Esophagus (tissue), 2 donors: ENCODE measurements around the gene UTP14C. TPM values are rescaled to one million over a fixed set of nuclear protein-coding genes. Genes with fewer than 3 reads are reported as not detected.
"Not testable (repeated sequence)": the region's sequence is repeated elsewhere in the genome, so short reads cannot be mapped to it uniquely, and the experiment has no call there.

Source experiments
- H3K27ac ChIP-seq, 2 donors: one replicate each; pipeline ENCODE4 v1.5.1; 2013; ENCODE audit warnings: low read depth in 2 of 2, mild to moderate bottlenecking in 2 of 2, inconsistent platforms in 1 of 2, low read length in 1 of 2, moderate library complexity in 1 of 2
- H3K27me3 ChIP-seq, 2 donors: one replicate each; pipeline ENCODE4 v1.6.1; 2013; ENCODE audit warnings: low read length in 2 of 2, control low read depth in 1 of 2, mild to moderate bottlenecking in 1 of 2; ENCODE audit not compliant: insufficient read depth in 2 of 2, control insufficient read depth in 1 of 2
- H3K36me3 ChIP-seq, 2 donors: one replicate each; pipeline ENCODE4 v1.6.1; 2013; ENCODE audit warnings: low read length in 1 of 2; ENCODE audit not compliant: control insufficient read depth in 2 of 2, insufficient read depth in 2 of 2
- H3K4me1 ChIP-seq, 2 donors: one replicate each; pipeline ENCODE4 v1.6.1; 2013; ENCODE audit warnings: low read length in 1 of 2; ENCODE audit not compliant: control insufficient read depth in 2 of 2, insufficient read depth in 2 of 2
- H3K4me3 ChIP-seq, 2 donors: one replicate each; pipeline ENCODE4 v1.5.1; 2013; ENCODE audit warnings: low read length in 2 of 2, mild to moderate bottlenecking in 2 of 2, low read depth in 1 of 2, moderate library complexity in 1 of 2
- H3K9me3 ChIP-seq, 2 donors: one replicate each; pipeline ENCODE4 v1.6.1; 2013; ENCODE audit warnings: mild to moderate bottlenecking in 2 of 2, low read depth in 1 of 2, low read length in 1 of 2, moderate library complexity in 1 of 2; ENCODE audit not compliant: control insufficient read depth in 2 of 2, insufficient read depth in 1 of 2
- WGBS, 2 donors: extraction: QIAGEN DNeasy Blood & Tissue Kit; methylation state at CpG; one replicate each; pipeline ENCODE4 v1.1.7; 2013; 5-methylcytosine and 5-hydroxymethylcytosine counted together
- polyA plus RNA-seq, 2 donors: library from polyadenylated mRNA; stranded (reverse); fragments of 200-250 nt; gene quantifications; one replicate each; pipeline ENCODE4 v1.2.3, GENCODE V29; 2013
- donor health status: healthy with polysubstance abuse.
- donor health status: Bipolar disorder and iron deficiency.

The UTP14C gene
- polyA plus RNA-seq, 2 donors: 1.7 to 3.1 TPM

GRCh38 chr13:52012512-52012836 lies 12.0 kb upstream of the UTP14C start:
- no peaks in the 10 kb centered on the region for H3K4me1 ChIP-seq
- H3K27ac ChIP-seq: peak overlapping the region in 1 of 2 donors; percentile 74
- peak overlapping the region; percentile 73 to 82 for H3K4me3 ChIP-seq
- WGBS, 2 donors: 0 to 1% methylated on average over 8 of the region's 8 CpGs
- H3K27me3 ChIP-seq: no peaks in the 10 kb centered on the region
- H3K36me3 ChIP-seq: no peaks in the 10 kb centered on the region
- H3K9me3 ChIP-seq: no peaks in the 10 kb centered on the region

GRCh38 chr13:52016296-52016695 lies 8.2 kb upstream of the UTP14C start:
- H3K4me3 ChIP-seq: no peak overlapping the region
- H3K36me3 ChIP-seq: no peaks in the 10 kb centered on the region
- 93 to 96% methylated on average over 3 of the region's 3 CpGs for WGBS, 2 donors
- H3K27ac ChIP-seq: no peak overlapping the region
- no peaks in the 10 kb centered on the region for H3K9me3 ChIP-seq
- H3K27me3 ChIP-seq: no peaks in the 10 kb centered on the region
- H3K4me1 ChIP-seq: no peaks in the 10 kb centered on the region

- Histone ChIP-seq H3K27me3 (no peaks in the 10 kb centered on the region), H3K9me3 (no peaks in the 10 kb centered on the region), H3K27ac (no peak overlapping the region), H3K4me3 (no peak overlapping the region), H3K36me3 (peaks cover 0 to 2% of the 10 kb centered on the region in 2 donors), H3K4me1 (no peaks in the 10 kb centered on the region)
- WGBS, 2 donors: 93 to 94% methylated on average over 3 of the region's 3 CpGs
Observed at GRCh38 chr13:52020191-52020590, 4.3 kb upstream of the UTP14C start.

- H3K4me1 ChIP-seq: peaks cover 0 to 2% of the 10 kb centered on the region in 2 donors
- H3K36me3 ChIP-seq: peaks cover 7% of the 10 kb centered on the region in 2 donors
- 97 to 100% methylated on average over 2 of the region's 2 CpGs for WGBS, 2 donors
- H3K4me3 ChIP-seq: no peak overlapping the region
- H3K27ac ChIP-seq: no peak overlapping the region
- H3K9me3 ChIP-seq: peaks cover 0 to 4% of the 10 kb centered on the region in 2 donors
- H3K27me3 ChIP-seq: no peaks in the 10 kb centered on the region
Observed at GRCh38 chr13:52022356-52022755, 2.1 kb upstream of the UTP14C start.

- H3K4me3 ChIP-seq: no peak overlapping the region
- no peak overlapping the region for H3K27ac ChIP-seq
- peaks cover 0 to 4% of the 10 kb centered on the region in 2 donors for H3K9me3 ChIP-seq
- H3K27me3 ChIP-seq: no peaks in the 10 kb centered on the region
- 96 to 97% methylated on average over 8 of the region's 8 CpGs for WGBS, 2 donors
- peaks cover 0 to 2% of the 10 kb centered on the region in 2 donors for H3K4me1 ChIP-seq
- H3K36me3 ChIP-seq: peaks cover 7% of the 10 kb centered on the region in 2 donors
Observed at GRCh38 chr13:52025475-52026245, 1.2 kb downstream of the UTP14C start.

GRCh38 chr13:52026246-52026626 lies 1.7 kb downstream of the UTP14C start:
- Histone ChIP-seq H3K4me3 (no peak overlapping the region), H3K9me3 (peaks cover 0 to 4% of the 10 kb centered on the region in 2 donors), H3K27ac (no peak overlapping the region), H3K27me3 (no peaks in the 10 kb centered on the region), H3K4me1 (peaks cover 0 to 2% of the 10 kb centered on the region in 2 donors), H3K36me3 (peaks cover 7% of the 10 kb centered on the region in 2 donors)
- WGBS, 2 donors: 94 to 97% methylated on average over 3 of the region's 3 CpGs

GRCh38 chr13:52027832-52028231 lies 3.3 kb downstream of the UTP14C start:
- Histone ChIP-seq H3K27me3 (no peaks in the 10 kb centered on the region), H3K4me1 (peaks cover 0 to 2% of the 10 kb centered on the region in 2 donors), H3K27ac (no peak overlapping the region), H3K9me3 (peaks cover 0 to 4% of the 10 kb centered on the region in 2 donors), H3K4me3 (no peak overlapping the region), H3K36me3 (peaks cover 7% of the 10 kb centered on the region in 2 donors)
- 94 to 95% methylated on average over 1 of the region's 1 CpG for WGBS, 2 donors

- H3K36me3 ChIP-seq: peaks cover 5 to 7% of the 10 kb centered on the region in 2 donors
- WGBS, 2 donors: 90 to 96% methylated on average over 4 of the region's 4 CpGs
- no peak overlapping the region for H3K27ac ChIP-seq
- no peak overlapping the region for H3K4me3 ChIP-seq
- peaks cover 0 to 2% of the 10 kb centered on the region in 2 donors for H3K4me1 ChIP-seq
- peaks cover 0 to 4% of the 10 kb centered on the region in 2 donors for H3K9me3 ChIP-seq
- no peaks in the 10 kb centered on the region for H3K27me3 ChIP-seq
Observed at GRCh38 chr13:52029569-52029968, 5.1 kb downstream of the UTP14C start.

GRCh38 chr13:52030401-52030800 lies 5.9 kb downstream of the UTP14C start:
- H3K27me3 ChIP-seq, H3K27ac ChIP-seq, H3K4me3 ChIP-seq, H3K4me1 ChIP-seq, H3K9me3 ChIP-seq, H3K36me3 ChIP-seq: not testable (repeated sequence)
- WGBS, 2 donors: 96 to 98% methylated on average over 3 to 6 of the region's 6 CpGs

GRCh38 chr13:52033039-52033438 lies 8.5 kb downstream of the UTP14C start:
- Histone ChIP-seq H3K4me3 (no peak overlapping the region), H3K27me3 (no peaks in the 10 kb centered on the region), H3K27ac (no peak overlapping the region), H3K36me3 (no peaks in the 10 kb centered on the region), H3K4me1 (no peaks in the 10 kb centered on the region), H3K9me3 (no peaks in the 10 kb centered on the region)
- WGBS, 2 donors: 78 to 89% methylated on average over 2 of the region's 2 CpGs
